VCaP (cell line): ENCODE measurements around the gene CDC16.

ENCODE experiments used
- H3K27ac ChIP-seq: fragments of 450-650 bp; 2 replicates; pipeline ENCODE4 v1.5.1; 2017
- CTCF ChIP-seq: fragments of 450-650 bp; conservative IDR thresholded peaks from 2 replicates; pipeline ENCODE4 v1.5.1; 2017; ENCODE audit warnings: mild to moderate bottlenecking, moderate library complexity

Gene CDC16

GRCh38 chr13:114213980-114214379 lies 20.7 kb upstream of the CDC16 start:
- no peak overlapping the region for H3K27ac ChIP-seq
- no peak for TF ChIP-seq CTCF

DNA sequence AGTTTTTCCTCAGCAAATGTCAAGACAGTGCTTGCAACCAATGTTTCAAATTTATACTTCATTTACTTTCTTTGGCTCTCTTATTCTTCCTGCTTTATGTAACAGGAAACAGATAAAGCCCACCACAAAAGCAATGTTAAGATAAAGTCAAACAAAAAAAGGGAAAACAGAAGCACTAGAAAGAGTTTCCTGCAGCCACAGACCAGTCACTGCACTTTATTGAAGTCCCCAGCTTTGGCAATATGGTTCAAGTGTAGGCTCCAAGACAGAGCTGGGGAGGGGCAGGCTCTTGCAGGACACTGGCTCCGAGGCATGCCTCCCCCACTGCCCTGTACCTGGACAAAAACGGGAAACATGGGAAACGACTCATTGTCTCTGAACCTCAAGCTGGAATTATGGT lies 15.3 kb upstream of the CDC16 start:
- H3K27ac ChIP-seq, result no peak overlapping the region

DNA sequence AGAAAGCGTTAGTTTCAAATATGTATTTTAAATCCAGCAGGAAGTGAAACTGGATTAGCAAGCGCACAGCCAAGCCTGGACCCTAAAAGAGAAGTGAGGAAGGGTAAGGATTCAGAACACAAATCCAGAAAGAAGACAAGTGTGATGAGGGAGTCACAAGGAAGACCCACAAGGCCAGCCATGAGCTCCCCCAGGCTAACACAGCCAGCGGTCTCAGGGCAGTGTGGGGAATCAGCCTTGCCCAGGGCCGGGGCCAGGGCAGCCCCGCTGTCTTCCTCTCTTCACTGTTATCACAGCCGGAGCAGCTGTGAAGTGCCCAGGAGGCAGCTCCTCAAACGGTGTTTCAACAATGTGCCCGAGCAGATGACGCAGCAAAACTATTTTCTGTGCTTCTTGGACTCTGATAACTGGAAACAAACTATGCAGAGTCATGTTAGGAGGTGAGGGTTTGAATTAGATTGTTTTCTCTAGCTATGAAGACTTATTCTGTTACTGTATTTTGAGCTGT lies 12.2 kb upstream of the CDC16 start:
- no peak overlapping the region for H3K27ac ChIP-seq
- no peak for TF ChIP-seq CTCF

More for the DNA sequence above, 15.3 kb upstream of the CDC16 start:
- TF ChIP-seq CTCF, result no peak

- no peak overlapping the region for H3K27ac ChIP-seq
- TF ChIP-seq CTCF, result no peak
Observed at GRCh38 chr13:114224201-114224600, 10.5 kb upstream of the CDC16 start.

GRCh38 chr13:114225610-114226009 lies 9.1 kb upstream of the CDC16 start:
- H3K27ac ChIP-seq, result no peak overlapping the region
- no peak for TF ChIP-seq CTCF

DNA sequence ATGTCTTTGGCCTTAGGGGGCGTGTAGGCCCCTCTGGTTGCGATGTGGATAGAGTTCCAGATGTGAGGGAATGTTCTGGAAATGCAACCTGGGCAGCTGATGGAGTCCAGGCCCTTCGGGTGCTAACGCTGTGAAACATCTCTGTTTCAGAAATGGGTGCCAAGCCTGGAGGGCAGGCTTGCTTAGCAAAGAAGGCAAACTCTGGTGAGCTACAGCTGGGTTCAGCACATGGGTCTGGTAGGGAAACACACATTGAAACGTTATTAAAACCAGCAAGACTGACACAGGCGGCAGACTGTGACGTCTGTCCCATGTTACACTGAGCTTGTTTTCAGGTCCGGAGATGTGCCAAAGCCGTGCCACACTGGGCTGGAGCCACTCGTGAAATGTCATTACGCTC lies 8.6 kb upstream of the CDC16 start:
- no peak for TF ChIP-seq CTCF
- no peak overlapping the region for H3K27ac ChIP-seq

DNA sequence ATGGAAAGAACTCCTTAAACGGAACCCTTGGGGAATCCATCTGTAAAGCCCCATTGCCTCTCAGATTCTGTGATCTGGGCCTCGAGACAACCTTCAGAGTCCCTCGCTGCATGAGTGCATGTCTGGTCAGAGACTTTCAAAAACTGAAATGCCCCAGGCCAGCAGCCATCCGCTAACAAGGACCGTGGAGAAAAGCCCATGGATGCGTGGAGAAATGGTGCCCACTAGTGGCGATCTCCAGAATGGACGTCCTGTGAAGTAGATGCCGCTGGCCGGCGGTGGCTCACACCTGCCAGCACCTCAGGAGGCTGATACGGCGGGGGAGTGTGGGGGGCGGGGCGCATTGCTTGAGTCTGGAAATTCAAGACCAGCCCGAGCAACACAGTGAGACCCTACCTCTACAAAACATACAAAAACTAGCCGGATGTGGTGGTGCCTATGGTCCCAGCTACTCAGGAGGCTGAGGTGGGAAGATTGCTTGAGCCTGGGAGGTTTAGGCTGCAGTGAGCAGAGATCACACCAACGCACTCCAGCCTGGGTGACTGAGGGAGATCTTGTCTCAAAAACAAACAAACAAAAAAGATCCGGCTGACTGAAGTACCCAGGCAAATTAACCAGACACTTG lies 7.9 kb upstream of the CDC16 start:
- H3K27ac ChIP-seq, result no peak overlapping the region
- TF ChIP-seq CTCF, result peak; percentile 71
